GM12878 (cell line): ENCODE data around the gene ESRRG.

ENCODE experiments used
- CTCF ChIP-seq, 3 experiments: IDR thresholded peaks in 2 of 3; conservative IDR thresholded peaks in 1 of 3; 2 replicates each; pipeline ENCODE4 v1.5.1; 2011; ENCODE audit warnings: low read depth in 3 of 3, low read length in 3 of 3, mild to moderate bottlenecking in 3 of 3, control low read depth in 2 of 3, moderate library complexity in 2 of 3, inconsistent platforms in 1 of 3, mixed read lengths in 1 of 3; ENCODE audit not compliant: control insufficient read depth in 2 of 3, insufficient read depth in 1 of 3; ENCODE audit errors: extremely low read depth in 1 of 3
- NFYA ChIP-seq: IDR thresholded peaks from 2 replicates; pipeline ENCODE4 v1.6.1; 2011; ENCODE audit warnings: low read depth, mild to moderate bottlenecking, low read length, improper control_type of control experiment, borderline replicate concordance
- TBL1XR1 ChIP-seq: IDR thresholded peaks from 2 replicates; pipeline ENCODE4 v1.6.1; 2012; ENCODE audit warnings: low read depth, low read length, improper control_type of control experiment
- TF ChIP-seq, protein P1 (sequence below): fragments of 450-650 bp; formaldehyde crosslinking; IDR thresholded peaks from 2 replicates; pipeline ENCODE4 v1.4.0; 2022; ENCODE audit warnings: mild to moderate bottlenecking, moderate library complexity

- TF ChIP-seq TBL1XR1 (no peak), NFYA (no peak), CTCF (IDR thresholded peaks at IDR 0.05 in 2 of 3, conservative IDR thresholded peaks at IDR 0.05 in 1 of 3; ENCODE audit: control insufficient read depth in 2 of 3, extremely low read depth in 1 of 3, insufficient read depth in 1 of 3, low read depth in 3 of 3, low read length in 3 of 3) (no peak)
- TF ChIP-seq, protein P1, sequence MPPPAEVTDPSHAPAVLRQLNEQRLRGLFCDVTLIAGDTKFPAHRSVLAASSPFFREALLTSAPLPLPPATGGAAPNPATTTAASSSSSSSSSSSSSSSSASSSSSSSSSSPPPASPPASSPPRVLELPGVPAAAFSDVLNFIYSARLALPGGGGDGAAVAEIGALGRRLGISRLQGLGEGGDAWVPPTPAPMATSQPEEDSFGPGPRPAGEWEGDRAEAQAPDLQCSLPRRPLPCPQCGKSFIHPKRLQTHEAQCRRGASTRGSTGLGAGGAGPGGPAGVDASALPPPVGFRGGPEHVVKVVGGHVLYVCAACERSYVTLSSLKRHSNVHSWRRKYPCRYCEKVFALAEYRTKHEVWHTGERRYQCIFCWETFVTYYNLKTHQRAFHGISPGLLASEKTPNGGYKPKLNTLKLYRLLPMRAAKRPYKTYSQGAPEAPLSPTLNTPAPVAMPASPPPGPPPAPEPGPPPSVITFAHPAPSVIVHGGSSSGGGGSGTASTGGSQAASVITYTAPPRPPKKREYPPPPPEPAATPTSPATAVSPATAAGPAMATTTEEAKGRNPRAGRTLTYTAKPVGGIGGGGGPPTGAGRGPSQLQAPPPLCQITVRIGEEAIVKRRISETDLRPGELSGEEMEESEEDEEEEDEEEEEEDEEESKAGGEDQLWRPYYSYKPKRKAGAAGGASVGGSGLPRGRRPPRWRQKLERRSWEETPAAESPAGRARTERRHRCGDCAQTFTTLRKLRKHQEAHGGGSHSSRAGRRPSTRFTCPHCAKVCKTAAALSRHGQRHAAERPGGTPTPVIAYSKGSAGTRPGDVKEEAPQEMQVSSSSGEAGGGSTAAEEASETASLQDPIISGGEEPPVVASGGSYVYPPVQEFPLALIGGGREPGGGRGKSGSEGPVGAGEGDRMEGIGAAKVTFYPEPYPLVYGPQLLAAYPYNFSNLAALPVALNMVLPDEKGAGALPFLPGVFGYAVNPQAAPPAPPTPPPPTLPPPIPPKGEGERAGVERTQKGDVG (CRISPR knock-in tag) = no peak
Observed at GRCh38 chr1:216749232-216749631, 26.0 kb upstream of the ESRRG start.
